ENCODE data around the gene IL20RB.

DNA sequence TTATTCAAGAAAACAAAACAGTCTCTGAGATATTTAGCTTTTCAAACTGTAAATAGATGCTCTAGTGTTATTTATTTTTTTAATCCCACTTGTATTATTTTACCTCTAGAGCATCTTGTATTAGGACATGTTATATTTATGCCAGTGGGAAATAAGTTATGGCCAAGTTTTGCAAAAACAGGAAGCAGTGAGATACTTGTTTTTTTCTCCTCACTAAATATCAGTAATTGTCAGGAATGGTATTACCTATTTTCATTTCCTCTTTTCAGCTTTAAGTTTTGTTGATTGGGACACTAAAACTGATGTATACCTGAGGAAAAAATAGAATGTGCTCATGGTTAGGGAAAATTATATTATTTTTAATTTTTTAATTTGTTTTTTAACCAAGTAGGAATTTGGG, 8.6 kb upstream of the IL20RB start:
- no peak for TF ChIP-seq POLR2A (IDR thresholded peaks at IDR 0.05; ENCODE audit: low read depth, low read length)
- no peak for TF ChIP-seq GATA2 (IDR thresholded peaks at IDR 0.05; ENCODE audit: insufficient read depth, insufficient read length, low read depth, low read length)
- TF ChIP-seq, protein P1, sequence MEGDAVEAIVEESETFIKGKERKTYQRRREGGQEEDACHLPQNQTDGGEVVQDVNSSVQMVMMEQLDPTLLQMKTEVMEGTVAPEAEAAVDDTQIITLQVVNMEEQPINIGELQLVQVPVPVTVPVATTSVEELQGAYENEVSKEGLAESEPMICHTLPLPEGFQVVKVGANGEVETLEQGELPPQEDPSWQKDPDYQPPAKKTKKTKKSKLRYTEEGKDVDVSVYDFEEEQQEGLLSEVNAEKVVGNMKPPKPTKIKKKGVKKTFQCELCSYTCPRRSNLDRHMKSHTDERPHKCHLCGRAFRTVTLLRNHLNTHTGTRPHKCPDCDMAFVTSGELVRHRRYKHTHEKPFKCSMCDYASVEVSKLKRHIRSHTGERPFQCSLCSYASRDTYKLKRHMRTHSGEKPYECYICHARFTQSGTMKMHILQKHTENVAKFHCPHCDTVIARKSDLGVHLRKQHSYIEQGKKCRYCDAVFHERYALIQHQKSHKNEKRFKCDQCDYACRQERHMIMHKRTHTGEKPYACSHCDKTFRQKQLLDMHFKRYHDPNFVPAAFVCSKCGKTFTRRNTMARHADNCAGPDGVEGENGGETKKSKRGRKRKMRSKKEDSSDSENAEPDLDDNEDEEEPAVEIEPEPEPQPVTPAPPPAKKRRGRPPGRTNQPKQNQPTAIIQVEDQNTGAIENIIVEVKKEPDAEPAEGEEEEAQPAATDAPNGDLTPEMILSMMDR (IDR thresholded peaks at IDR 0.05; ENCODE audit: extremely low read depth in 1 of 2, insufficient read depth in 1 of 2, low read depth in 1 of 2, low read length in 2 of 2): no peak
- no peak for TF ChIP-seq POLR2AphosphoS5 (IDR thresholded peaks at IDR 0.05; ENCODE audit: insufficient read depth, low read depth, low read length)
- no peak for TF ChIP-seq EZH2 (IDR thresholded peaks at IDR 0.05; ENCODE audit: borderline replicate concordance, low read depth, low read length, severe bottlenecking)
- TF ChIP-seq MYC (IDR thresholded peaks at IDR 0.05; ENCODE audit: low read depth, low read length): no peak
- no peak for TF ChIP-seq FOS (IDR thresholded peaks at IDR 0.05; ENCODE audit: borderline replicate concordance, insufficient read depth, low read length)
- no peak for TF ChIP-seq MAX (IDR thresholded peaks at IDR 0.05; ENCODE audit: insufficient read depth, insufficient read length)
- TF ChIP-seq JUN (IDR thresholded peaks at IDR 0.05; ENCODE audit: borderline replicate concordance, insufficient read depth, insufficient read length, low read depth): no peak

Data from endothelial cell of umbilical vein (primary cell).